PC-3 (cell line): ENCODE measurements around the gene PARP1. TPM values are rescaled to one million over a fixed set of nuclear protein-coding genes. Genes with fewer than 3 reads are reported as not detected.
"Not testable (repeated sequence)": the region's sequence is repeated elsewhere in the genome, so short reads cannot be mapped to it uniquely, and the experiment has no call there.

Experiments
- ATAC-seq: fragments of 200-7000 bp; cut with Tn5 transposase; 2 replicates; pipeline ENCODE4 v1.9.1; 2020; ENCODE audit warnings: mild to moderate bottlenecking, moderate library complexity
- BruUV-seq: library from RNA; stranded (reverse); fragments of 400-500 nt; replicated peaks from 2 replicates; lab custom pipeline; 2021; lab: Mats Ljungman, UMichigan
- CTCF ChIA-PET: fragments of 300-600 bp; sonication (Branson Sonifier 250); formaldehyde crosslinking; loops from one replicate; lab custom pipeline; 2022; ENCODE audit warnings: antibody characterized with exemption; lab: Charles Lee
- POLR2A ChIA-PET: fragments of 300-600 bp; sonication (Branson Sonifier 250); formaldehyde crosslinking; loops from one replicate; lab custom pipeline; 2022; ENCODE audit warnings: antibody characterized with exemption; ENCODE audit not compliant: unreplicated experiment; lab: Charles Lee
- DNase-seq: peaks from one replicate; pipeline ENCODE4 v3.0.0-alpha.2; 2015
- H2AFZ ChIP-seq: fragments of 300-600 bp; sonication (generic); 2 replicates; pipeline ENCODE4 v1.6.0; 2016; ENCODE audit warnings: antibody characterized with exemption, low read length
- H3F3A ChIP-seq: fragments of 300-600 bp; sonication (generic); one replicate; pipeline ENCODE4 v1.6.0; 2017; ENCODE audit warnings: antibody characterized with exemption, low read length, control low read depth, mild to moderate bottlenecking; ENCODE audit not compliant: unreplicated experiment
- H3K27ac ChIP-seq: fragments of 300-600 bp; sonication (generic); 2 replicates; pipeline ENCODE4 v1.5.1; 2016; ENCODE audit warnings: mild to moderate bottlenecking, low read length
- H3K27me3 ChIP-seq: fragments of 300-600 bp; sonication (generic); 2 replicates; pipeline ENCODE4 v1.6.1; 2016; ENCODE audit warnings: low read length, mixed read lengths
- H3K36me3 ChIP-seq: fragments of 300-600 bp; sonication (generic); 2 replicates; pipeline ENCODE4 v1.6.1; 2016; ENCODE audit warnings: low read depth, mixed run types, low read length, mixed read lengths
- H3K4me1 ChIP-seq: fragments of 300-600 bp; sonication (generic); 2 replicates; pipeline ENCODE4 v1.5.1; 2016; ENCODE audit warnings: low read length; ENCODE audit not compliant: insufficient read depth
- H3K4me2 ChIP-seq: fragments of 300-600 bp; sonication (generic); 2 replicates; pipeline ENCODE4 v1.6.0; 2016; ENCODE audit warnings: low read length
- H3K4me3 ChIP-seq: fragments of 300-600 bp; sonication (generic); 2 replicates; pipeline ENCODE4 v1.5.1; 2016; ENCODE audit warnings: mild to moderate bottlenecking, low read length, mixed read lengths
- H3K79me2 ChIP-seq: fragments of 300-600 bp; sonication (generic); 2 replicates; pipeline ENCODE4 v1.6.1; 2017; ENCODE audit warnings: low read length, mixed read lengths
- H3K9ac ChIP-seq: fragments of 300-600 bp; sonication (generic); 2 replicates; pipeline ENCODE4 v1.6.0; 2016; ENCODE audit warnings: mild to moderate bottlenecking, low read length
- H3K9me2 ChIP-seq: fragments of 300-600 bp; sonication (generic); replicated peaks from 2 replicates; pipeline ENCODE4 v1.6.1; 2016; ENCODE audit warnings: mixed run types, low read length, mixed read lengths
- H3K9me3 ChIP-seq: fragments of 300-600 bp; sonication (generic); 2 replicates; pipeline ENCODE4 v1.6.1; 2016; ENCODE audit warnings: low read length, mixed read lengths
- H4K20me1 ChIP-seq: fragments of 300-600 bp; sonication (generic); 2 replicates; pipeline ENCODE4 v1.6.1; 2016; ENCODE audit warnings: low read length, mixed read lengths
- CTCF ChIP-seq: fragments of 300-600 bp; sonication (generic); conservative IDR thresholded peaks from 2 replicates; pipeline ENCODE4 v1.5.1; 2017; ENCODE audit warnings: antibody characterized with exemption, low read depth, mild to moderate bottlenecking, low read length
- EZH2 ChIP-seq: fragments of 300-600 bp; sonication (generic); IDR thresholded peaks from one replicate; pipeline ENCODE4 v1.6.1; 2017; ENCODE audit warnings: antibody characterized with exemption, mild to moderate bottlenecking, low read length; ENCODE audit not compliant: unreplicated experiment
- EZH2phosphoT487 ChIP-seq: fragments of 300-600 bp; sonication (generic); IDR thresholded peaks from 2 replicates; pipeline ENCODE4 v1.6.1; 2018; ENCODE audit warnings: mild to moderate bottlenecking, antibody characterized with exemption, low read length, borderline replicate concordance
- intact Hi-C: fragments of 100-400 bp; cut with micrococcal nuclease; formaldehyde crosslinking; loops from 2 replicates; pipeline ENCODE4 v1.9.0; 2023
- total RNA-seq: library from RNA; depleted of rRNA; stranded (reverse); fragments of >200 nt; gene quantifications from 2 replicates; pipeline ENCODE4 v1.2.3, GENCODE V29; 2014

Gene PARP1
- total RNA-seq, 1 experiment from 2014 or later: 538 TPM

GRCh38 chr1:226433341-226433720, 25.4 kb upstream of the PARP1 start:
- Histone ChIP-seq H3K79me2 (no peaks in the 10 kb centered on the region), H3K4me1 (peaks cover 5% of the 10 kb centered on the region; the same call in 1 of the 2 replicates), H3F3A (no peaks in the 10 kb centered on the region), H3K27ac (no peak overlapping the region), H2AFZ (no peak overlapping the region), H3K27me3 (peaks cover 10% of the 10 kb centered on the region; the same call in 1 of the 2 replicates), H3K9me3 (no peaks in the 10 kb centered on the region), H3K9ac (no peak overlapping the region), H3K9me2 (no peaks in the 10 kb centered on the region), H4K20me1 (no peaks in the 10 kb centered on the region), H3K36me3 (no peaks in the 10 kb centered on the region), H3K4me2 (no peak overlapping the region), H3K4me3 (no peak overlapping the region)
- ATAC-seq (no peak), DNase-seq (no peak)
- ChIA-PET CTCF (no interaction called here), POLR2A (no interaction called here)
- TF ChIP-seq EZH2: no peak
- no peak for TF ChIP-seq EZH2phosphoT487
- TF ChIP-seq CTCF: no peak
- BruUV-seq: no TSS peak
- intact Hi-C loops: no loop called here

- H3F3A ChIP-seq: no peaks in the 10 kb centered on the region
- no peak overlapping the region for H3K9ac ChIP-seq
- H4K20me1 ChIP-seq: no peaks in the 10 kb centered on the region
- ChIA-PET CTCF (no interaction called here), POLR2A (no interaction called here)
- TF ChIP-seq CTCF (no peak), EZH2 (no peak)
- intact Hi-C loops: no loop called here
- 0 out of 2 replicates have a peak, but pooled peaks cover 8% of the 10 kb centered on the region for H3K27me3 ChIP-seq
- H3K4me3 ChIP-seq: no peak overlapping the region
- H3K9me2 ChIP-seq: no peaks in the 10 kb centered on the region
- no peaks in the 10 kb centered on the region for H3K9me3 ChIP-seq
- BruUV-seq: no TSS peak
- H2AFZ ChIP-seq: no peak overlapping the region
- no peaks in the 10 kb centered on the region for H3K36me3 ChIP-seq
- no peak overlapping the region for H3K4me2 ChIP-seq
- peaks cover 5% of the 10 kb centered on the region; the same call in 1 of the 2 replicates for H3K4me1 ChIP-seq
- no peak overlapping the region for H3K27ac ChIP-seq
- no peaks in the 10 kb centered on the region for H3K79me2 ChIP-seq
- ATAC-seq: no peak
- no peak for DNase-seq
These were observed 24.9 kb upstream of the PARP1 start for GRCh38 chr1:226432586-226433340.

GRCh38 chr1:226431898-226432297, 24.0 kb upstream of the PARP1 start:
- H3K9me3 ChIP-seq, ATAC-seq, BruUV-seq, H4K20me1 ChIP-seq, H3K9me2 ChIP-seq, H3K4me2 ChIP-seq, H2AFZ ChIP-seq, POLR2A ChIA-PET, intact Hi-C loops, H3K36me3 ChIP-seq, DNase-seq, H3K27me3 ChIP-seq, H3K9ac ChIP-seq, H3K4me1 ChIP-seq, H3K4me3 ChIP-seq, H3F3A ChIP-seq, H3K79me2 ChIP-seq, CTCF ChIA-PET, H3K27ac ChIP-seq: not testable (repeated sequence)
